22Rv1 (cell line): ENCODE data around the gene MAD1L1.
A peak's percentile ranks its signal among the peaks of the same experiment; 100 is the strongest.

Experiments
- CTCF ChIP-seq: fragments of 450-650 bp; IDR thresholded peaks from 2 replicates; pipeline ENCODE4 v1.5.1; 2017; ENCODE audit warnings: mild to moderate bottlenecking
- ZFX ChIP-seq: fragments of 450-650 bp; IDR thresholded peaks from 2 replicates; pipeline ENCODE4 v1.6.1; 2017; ENCODE audit warnings: antibody characterized with exemption, borderline replicate concordance

GRCh38 chr7:1767524-1767923 is 465.2 kb downstream of the MAD1L1 start:
- peak; percentile 45 for TF ChIP-seq CTCF
- no peak for TF ChIP-seq ZFX
